Measurements from ENCODE around the gene SYT15. TPM values are rescaled to one million over a fixed set of nuclear protein-coding genes. Genes with fewer than 3 reads are reported as not detected.

The SYT15 gene
- total RNA-seq, 1 experiment from 2014 or later = under 0.01 TPM

GRCh38 chr10:46544989-46545791 lies 33.7 kb upstream of the SYT15 start:
- DNase-seq (ENCODE audit: low read depth) = no peak

- DNase-seq (ENCODE audit: low read depth) = no peak
Observed at GRCh38 chr10:46545861-46546590, 32.9 kb upstream of the SYT15 start.

GRCh38 chr10:46546591-46547540 lies 32.1 kb upstream of the SYT15 start:
- no peak for DNase-seq (ENCODE audit: low read depth)

- no peak for DNase-seq (ENCODE audit: low read depth)
Observed at GRCh38 chr10:46547541-46548497, 31.1 kb upstream of the SYT15 start.

GRCh38 chr10:46548498-46549090 lies 30.3 kb upstream of the SYT15 start:
- DNase-seq (ENCODE audit: low read depth) = no peak

- no peak for DNase-seq (ENCODE audit: low read depth)
Observed at GRCh38 chr10:46549171-46550075, 29.5 kb upstream of the SYT15 start.

GRCh38 chr10:46550076-46550790 lies 28.7 kb upstream of the SYT15 start:
- DNase-seq (ENCODE audit: low read depth) = no peak

- DNase-seq (ENCODE audit: low read depth) = no peak
Observed at GRCh38 chr10:46550795-46551700, 27.9 kb upstream of the SYT15 start.

GRCh38 chr10:46551701-46552525 lies 27.0 kb upstream of the SYT15 start:
- DNase-seq (ENCODE audit: low read depth) = no peak

GRCh38 chr10:46552526-46553237 lies 26.2 kb upstream of the SYT15 start:
- no peak for DNase-seq (ENCODE audit: low read depth)

GRCh38 chr10:46553238-46554049 lies 25.5 kb upstream of the SYT15 start:
- DNase-seq (ENCODE audit: low read depth) = no peak

GRCh38 chr10:46554166-46554781 lies 24.7 kb upstream of the SYT15 start:
- DNase-seq (ENCODE audit: low read depth) = no peak

GRCh38 chr10:46555366-46555712 lies 23.6 kb upstream of the SYT15 start:
- no peak for DNase-seq (ENCODE audit: low read depth)

- no peak for DNase-seq (ENCODE audit: low read depth)
Observed at GRCh38 chr10:46555713-46556514, 23.0 kb upstream of the SYT15 start.
